Measurements from ENCODE around the gene SLC22A15. TPM values are rescaled to one million over a fixed set of nuclear protein-coding genes. Genes with fewer than 3 reads are reported as not detected.
A peak's percentile ranks its signal among the peaks of the same experiment; 100 is the strongest.

Gene SLC22A15
- total RNA-seq, 1 donor from 2014 or later, result 12.0 TPM

GRCh38 chr1:115973154-115973553, 3.2 kb upstream of the SLC22A15 start:
- H3K4me1 Mint-ChIP-seq (ENCODE audit: low read depth, unreplicated experiment), result peaks cover 13% of the 10 kb centered on the region
- no peak for TF ChIP-seq EZH2 (IDR thresholded peaks at IDR 0.05; ENCODE audit: insufficient read depth, low read length)
- TF ChIP-seq CTCF (IDR thresholded peaks at IDR 0.05; ENCODE audit: insufficient read depth, low read depth, low read length), result no peak
- H3K36me3 Mint-ChIP-seq (ENCODE audit: low read depth, unreplicated experiment), result no peaks in the 10 kb centered on the region
- no peaks in the 10 kb centered on the region for H3K4me1 ChIP-seq (ENCODE audit: insufficient read depth, low read length)
- H3K27me3 ChIP-seq (ENCODE audit: insufficient read depth, low read length), result peaks cover 4% of the 10 kb centered on the region
- no peak overlapping the region for H3K27ac Mint-ChIP-seq (ENCODE audit: unreplicated experiment)
- no peak overlapping the region for H2AFZ ChIP-seq (ENCODE audit: low read depth, low read length)
- H3K4me2 ChIP-seq (ENCODE audit: low read length), result no peak overlapping the region
- no peaks in the 10 kb centered on the region for H3K79me2 ChIP-seq (ENCODE audit: insufficient read depth, low read length)
- no peaks in the 10 kb centered on the region for H3K36me3 ChIP-seq (ENCODE audit: insufficient read depth, low read length)
- DNase-seq (ENCODE audit: low read depth) (no peak), FAIRE-seq (no peak)
- no peaks in the 10 kb centered on the region for H4K20me1 ChIP-seq (ENCODE audit: insufficient read depth, low read length)
- H3K4me3 Mint-ChIP-seq (ENCODE audit: unreplicated experiment), result no peak overlapping the region
- H3K9me3 ChIP-seq (ENCODE audit: insufficient read depth, low read depth, low read length), result no peaks in the 10 kb centered on the region
- no peak overlapping the region for H3K27ac ChIP-seq (ENCODE audit: low read depth, low read length)
- H3K9ac ChIP-seq (ENCODE audit: low read length), result no peak overlapping the region
- H3K27me3 Mint-ChIP-seq (ENCODE audit: low read depth, unreplicated experiment), result no peaks in the 10 kb centered on the region
- no peak overlapping the region for H3K4me3 ChIP-seq (ENCODE audit: insufficient read depth, low read depth, low read length)
- H3K9me3 Mint-ChIP-seq (ENCODE audit: unreplicated experiment), result no peaks in the 10 kb centered on the region

GRCh38 chr1:115975569-115976061, 698 bp upstream of the SLC22A15 start:
- Histone ChIP-seq H3K27ac (ENCODE audit: low read depth, low read length) (no peak overlapping the region), H3K36me3 (ENCODE audit: insufficient read depth, low read length) (no peaks in the 10 kb centered on the region), H3K4me2 (ENCODE audit: low read length) (peak overlapping the region; percentile 86), H2AFZ (ENCODE audit: low read depth, low read length) (peak overlapping the region; percentile 73), H3K79me2 (ENCODE audit: insufficient read depth, low read length) (no peaks in the 10 kb centered on the region), H3K4me1 (ENCODE audit: insufficient read depth, low read length) (no peaks in the 10 kb centered on the region), H3K27me3 (ENCODE audit: insufficient read depth, low read length) (peaks cover 4% of the 10 kb centered on the region), H4K20me1 (ENCODE audit: insufficient read depth, low read length) (no peaks in the 10 kb centered on the region), H3K9me3 (ENCODE audit: insufficient read depth, low read depth, low read length) (no peaks in the 10 kb centered on the region), H3K4me3 (ENCODE audit: insufficient read depth, low read depth, low read length) (peak overlapping the region; percentile 59), H3K9ac (ENCODE audit: low read length) (peak overlapping the region; percentile 64)
- TF ChIP-seq EZH2 (IDR thresholded peaks at IDR 0.05; ENCODE audit: insufficient read depth, low read length) (no peak), CTCF (IDR thresholded peaks at IDR 0.05; ENCODE audit: insufficient read depth, low read depth, low read length) (no peak)
- FAIRE-seq (no peak), DNase-seq (ENCODE audit: low read depth) (no peak)
- Mint-ChIP-seq H3K36me3 (ENCODE audit: low read depth, unreplicated experiment) (no peaks in the 10 kb centered on the region), H3K4me3 (ENCODE audit: unreplicated experiment) (peak overlapping the region; percentile 88), H3K27ac (ENCODE audit: unreplicated experiment) (peak overlapping the region; percentile 85), H3K27me3 (ENCODE audit: low read depth, unreplicated experiment) (no peaks in the 10 kb centered on the region), H3K9me3 (ENCODE audit: unreplicated experiment) (no peaks in the 10 kb centered on the region), H3K4me1 (ENCODE audit: low read depth, unreplicated experiment) (peaks cover 17% of the 10 kb centered on the region)

DNA sequence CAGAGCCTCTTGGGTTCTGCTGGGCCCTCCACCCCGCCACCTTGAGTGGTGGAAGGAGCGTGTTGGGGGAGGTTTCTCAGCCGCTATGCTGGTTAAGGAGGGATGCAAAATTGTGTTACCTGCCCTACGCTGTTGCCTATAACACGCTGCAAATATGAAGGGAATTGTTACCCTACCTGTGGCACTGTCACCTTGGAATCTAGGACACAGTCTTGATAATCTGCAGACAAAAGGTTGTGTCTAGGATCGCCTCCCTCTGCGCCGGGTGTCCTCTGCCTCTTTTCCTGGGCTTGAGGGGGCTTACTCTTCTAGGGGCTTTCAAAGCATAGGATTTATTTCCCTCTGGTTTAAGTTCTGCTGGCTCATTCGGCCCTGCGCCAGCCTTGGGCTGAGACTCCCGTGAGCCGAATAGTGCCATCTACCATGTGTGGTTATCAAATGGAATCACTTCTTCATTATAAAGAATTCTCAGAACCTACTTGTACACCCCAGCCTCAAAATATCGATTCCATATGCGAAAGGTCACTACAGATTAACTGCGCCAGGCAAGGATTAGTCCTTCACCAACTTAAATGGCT, 697 bp downstream of the SLC22A15 start:
- Histone ChIP-seq H3K4me2 (ENCODE audit: low read length) (peak overlapping the region; percentile 86), H3K36me3 (ENCODE audit: insufficient read depth, low read length) (no peaks in the 10 kb centered on the region), H3K4me3 (ENCODE audit: insufficient read depth, low read depth, low read length) (peak overlapping the region; percentile 35), H3K9me3 (ENCODE audit: insufficient read depth, low read depth, low read length) (no peaks in the 10 kb centered on the region), H4K20me1 (ENCODE audit: insufficient read depth, low read length) (no peaks in the 10 kb centered on the region), H3K4me1 (ENCODE audit: insufficient read depth, low read length) (no peaks in the 10 kb centered on the region), H3K9ac (ENCODE audit: low read length) (peak overlapping the region; percentile 47), H3K27ac (ENCODE audit: low read depth, low read length) (no peak overlapping the region), H3K27me3 (ENCODE audit: insufficient read depth, low read length) (peaks cover 4% of the 10 kb centered on the region), H2AFZ (ENCODE audit: low read depth, low read length) (peak overlapping the region; percentile 59), H3K79me2 (ENCODE audit: insufficient read depth, low read length) (no peaks in the 10 kb centered on the region)
- TF ChIP-seq EZH2 (IDR thresholded peaks at IDR 0.05; ENCODE audit: insufficient read depth, low read length) (no peak), CTCF (IDR thresholded peaks at IDR 0.05; ENCODE audit: insufficient read depth, low read depth, low read length) (no peak)
- Mint-ChIP-seq H3K4me3 (ENCODE audit: unreplicated experiment) (peak overlapping the region; percentile 94), H3K36me3 (ENCODE audit: low read depth, unreplicated experiment) (no peaks in the 10 kb centered on the region), H3K4me1 (ENCODE audit: low read depth, unreplicated experiment) (peaks cover 17% of the 10 kb centered on the region), H3K9me3 (ENCODE audit: unreplicated experiment) (no peaks in the 10 kb centered on the region), H3K27ac (ENCODE audit: unreplicated experiment) (peak overlapping the region; percentile 97), H3K27me3 (ENCODE audit: low read depth, unreplicated experiment) (no peaks in the 10 kb centered on the region)
- no peak for FAIRE-seq
- DNase-seq (ENCODE audit: low read depth), result no peak

Measured in astrocyte (in vitro differentiated cells and primary cell).